K562 (cell line): ENCODE measurements around the gene ZNF473. TPM values are rescaled to one million over a fixed set of nuclear protein-coding genes. Genes with fewer than 3 reads are reported as not detected.
A peak's percentile ranks its signal among the peaks of the same experiment; 100 is the strongest.

Experiments used
- ADNP ChIP-seq: fragments of 200-800 bp; sonication (Bioruptor generic); IDR thresholded peaks from 2 replicates; pipeline ENCODE4 v1.6.1; 2016; ENCODE audit warnings: missing genetic modification characterization, missing compliant biosample characterization
- CREM ChIP-seq: IDR thresholded peaks from 2 replicates; pipeline ENCODE4 v1.6.1; 2014; ENCODE audit warnings: antibody characterized with exemption, low read depth
- ETV5 ChIP-seq: sonication (generic); formaldehyde crosslinking; IDR thresholded peaks from 2 replicates; pipeline ENCODE4 v1.4.0; 2020; ENCODE audit warnings: low read depth, mild to moderate bottlenecking, missing genetic modification reagents
- FOXA3 ChIP-seq, 2 experiments: fragments of 450-650 bp in 1 of 2; sonication (generic) in 1 of 2; formaldehyde crosslinking; IDR thresholded peaks in 1 of 2; conservative IDR thresholded peaks in 1 of 2; 2 replicates each; pipeline versions ENCODE4 v1.4.0 to v1.8.0; 2020 to 2022; ENCODE audit warnings: mild to moderate bottlenecking in 2 of 2, missing genetic modification reagents in 1 of 2
- GTF2F1 ChIP-seq: IDR thresholded peaks from 2 replicates; pipeline ENCODE4 v1.6.1; 2011; ENCODE audit warnings: low read depth, low read length, improper control_type of control experiment
- KAT8 ChIP-seq: fragments of 450-650 bp; IDR thresholded peaks from 2 replicates; pipeline ENCODE4 v1.6.1; 2016; ENCODE audit warnings: low read depth, mild to moderate bottlenecking
- KDM1A ChIP-seq, 2 experiments: fragments of 450-650 bp; IDR thresholded peaks; 2 replicates each; pipeline ENCODE4 v1.6.1; 2016; ENCODE audit warnings: mild to moderate bottlenecking in 2 of 2
- KDM4B ChIP-seq, 2 experiments: fragments of 450-650 bp in 1 of 2; sonication (generic) in 1 of 2; IDR thresholded peaks; 2 replicates each; pipeline ENCODE4 v1.6.1; 2016 to 2017; ENCODE audit warnings: borderline replicate concordance in 2 of 2, antibody characterized with exemption in 1 of 2, low read depth in 1 of 2, mild to moderate bottlenecking in 1 of 2
- NEUROD1 ChIP-seq: fragments of 150-350 bp; IDR thresholded peaks from 2 replicates; pipeline ENCODE4 v1.6.1; 2014; ENCODE audit warnings: borderline replicate concordance, low read length, low read depth; ENCODE audit not compliant: partially characterized antibody
- OTX1 ChIP-seq: fragments of 450-650 bp; formaldehyde crosslinking; IDR thresholded peaks from 2 replicates; pipeline ENCODE4 v1.4.0; 2022; ENCODE audit warnings: mild to moderate bottlenecking
- RBM25 ChIP-seq: fragments of 200-400 bp; formaldehyde crosslinking; IDR thresholded peaks from 2 replicates; pipeline ENCODE4 v1.6.1; 2018; ENCODE audit warnings: low read length, low read depth, moderate library complexity; ENCODE audit not compliant: severe bottlenecking
- THRAP3 ChIP-seq: fragments of 450-650 bp; IDR thresholded peaks from 2 replicates; pipeline ENCODE4 v1.6.1; 2016; ENCODE audit warnings: mild to moderate bottlenecking, inconsistent platforms, borderline replicate concordance
- XRCC5 ChIP-seq: fragments of 200-400 bp; formaldehyde crosslinking; IDR thresholded peaks from 2 replicates; pipeline ENCODE4 v1.6.1; 2017; ENCODE audit warnings: low read depth, mild to moderate bottlenecking, low read length
- ZBTB1 ChIP-seq: sonication (generic); formaldehyde crosslinking; IDR thresholded peaks from 2 replicates; pipeline ENCODE4 v1.8.1; 2023; ENCODE audit warnings: missing genetic modification reagents, low read depth, mild to moderate bottlenecking, borderline replicate concordance
- ZNF311 ChIP-seq: fragments of 250-450 bp; sonication (Bioruptor Pico); IDR thresholded peaks from 2 replicates; pipeline ENCODE4 v1.4.0; 2020; ENCODE audit warnings: mild to moderate bottlenecking, moderate library complexity
- ZNF75A ChIP-seq: fragments of 450-650 bp; formaldehyde crosslinking; IDR thresholded peaks from 2 replicates; pipeline ENCODE4 v1.4.0; 2020; ENCODE audit warnings: mild to moderate bottlenecking
- polyA plus RNA-seq, 8 experiments: library from polyadenylated mRNA; depleted of rRNA in 4 of 8; stranded (reverse) in 5 of 8; unstranded in 3 of 8; fragments of >200 nt; fragmentation: Nextera tagmentation in 2 of 8; fragmentation: Illumina TruSeq in 1 of 8; extraction: Ambion mirVana in 2 of 8; extraction: Trizol in 1 of 8; gene quantifications; 2 replicates each; pipeline versions ENCODE4 v1.2.1 to v1.2.3, GENCODE V29; 2011 to 2014; ENCODE audit warnings: inconsistent platforms in 1 of 8, missing spikeins in 1 of 8
- total RNA-seq, 7 experiments: library from RNA; depleted of rRNA in 6 of 7; stranded (reverse); fragments of >200 nt in 6 of 7; fragmentation: Illumina TruSeq in 2 of 7; extraction: Trizol in 2 of 7; gene quantifications; 2 replicates each; pipeline versions ENCODE4 v1.2.1 to v1.2.3, GENCODE V29; 2011 to 2021; ENCODE audit warnings: low replicate concordance in 1 of 7
- TF ChIP-seq, protein P1 (sequence below): sonication (generic); formaldehyde crosslinking; IDR thresholded peaks from 2 replicates; pipeline ENCODE4 v1.8.0; 2022; ENCODE audit warnings: missing genetic modification reagents, mild to moderate bottlenecking, moderate library complexity, borderline replicate concordance
- TF ChIP-seq, protein P2 (sequence below), 2 experiments: fragments of 450-650 bp; formaldehyde crosslinking in 1 of 2; IDR thresholded peaks; 2 replicates each; pipeline versions ENCODE4 v1.4.0 to v1.6.1; 2014 to 2020; ENCODE audit warnings: mild to moderate bottlenecking in 2 of 2, borderline replicate concordance in 1 of 2, low read depth in 1 of 2

Gene ZNF473
- total and polyA plus RNA-seq, 9 of the 15 experiments (the other 6 are each of a cell fraction or from before 2014, with no cell fraction given) = 8.2 to 34.0 (median 28.5) TPM

DNA sequence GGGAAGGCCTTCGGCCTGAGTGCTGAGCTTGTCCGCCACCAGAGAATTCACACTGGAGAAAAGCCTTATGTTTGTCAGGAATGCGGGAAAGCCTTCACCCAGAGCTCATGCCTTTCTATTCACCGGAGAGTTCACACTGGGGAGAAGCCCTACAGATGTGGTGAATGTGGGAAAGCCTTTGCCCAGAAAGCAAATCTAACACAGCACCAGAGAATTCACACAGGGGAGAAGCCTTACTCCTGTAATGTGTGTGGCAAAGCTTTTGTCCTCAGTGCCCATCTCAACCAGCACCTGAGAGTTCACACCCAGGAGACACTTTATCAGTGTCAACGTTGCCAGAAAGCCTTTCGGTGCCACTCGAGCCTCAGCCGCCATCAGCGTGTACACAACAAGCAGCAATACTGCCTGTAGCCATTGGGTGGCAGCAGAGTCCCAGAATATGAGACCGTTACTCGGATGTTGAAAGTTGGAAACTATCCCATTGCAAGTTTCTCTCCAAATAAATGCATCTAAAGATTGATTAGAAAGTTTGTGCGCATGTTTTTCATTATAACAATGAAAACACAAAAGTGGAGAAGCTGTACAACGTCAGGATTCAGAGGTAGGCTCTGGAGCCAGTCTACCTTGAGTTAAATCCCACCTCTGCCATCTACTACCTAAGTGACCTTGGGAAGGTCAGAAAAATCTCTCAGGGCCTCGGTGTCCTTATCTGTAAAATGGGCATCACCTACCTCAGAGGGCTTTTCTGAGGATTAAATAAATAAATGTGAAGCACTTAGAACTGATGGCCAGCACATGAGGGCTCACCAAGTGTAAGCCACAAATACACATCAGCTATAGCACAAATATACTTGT, 21.1 kb downstream of the ZNF473 start (continued):
- TF ChIP-seq, protein P1, sequence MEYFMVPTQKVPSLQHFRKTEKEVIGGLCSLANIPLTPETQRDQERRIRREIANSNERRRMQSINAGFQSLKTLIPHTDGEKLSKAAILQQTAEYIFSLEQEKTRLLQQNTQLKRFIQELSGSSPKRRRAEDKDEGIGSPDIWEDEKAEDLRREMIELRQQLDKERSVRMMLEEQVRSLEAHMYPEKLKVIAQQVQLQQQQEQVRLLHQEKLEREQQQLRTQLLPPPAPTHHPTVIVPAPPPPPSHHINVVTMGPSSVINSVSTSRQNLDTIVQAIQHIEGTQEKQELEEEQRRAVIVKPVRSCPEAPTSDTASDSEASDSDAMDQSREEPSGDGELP (CRISPR knock-in tag) = no peak; the same call in 1 of the 2 replicates
- TF ChIP-seq FOXA3 (CRISPR knock-in tag; conservative IDR thresholded peaks at IDR 0.05 in 1 of 2, IDR thresholded peaks at IDR 0.05 in 1 of 2) = peak in 1 of 2 experiments; percentile 62; a peak in 1 of 4 replicates
- no peak for TF ChIP-seq KDM4B (IDR thresholded peaks at IDR 0.05; ENCODE audit: borderline replicate concordance in 2 of 2, low read depth in 1 of 2)
- TF ChIP-seq OTX1 (CRISPR knock-in tag) = no peak
- no peak for TF ChIP-seq ZNF311 (CRISPR knock-in tag)
- TF ChIP-seq KAT8 = no peak
- peak; percentile 72 for TF ChIP-seq RBM25
- TF ChIP-seq ZNF75A = peak; percentile 92
- TF ChIP-seq XRCC5 = 0 out of 2 replicates have a peak, but pooled peaks have one; percentile 36
- TF ChIP-seq, protein P2, sequence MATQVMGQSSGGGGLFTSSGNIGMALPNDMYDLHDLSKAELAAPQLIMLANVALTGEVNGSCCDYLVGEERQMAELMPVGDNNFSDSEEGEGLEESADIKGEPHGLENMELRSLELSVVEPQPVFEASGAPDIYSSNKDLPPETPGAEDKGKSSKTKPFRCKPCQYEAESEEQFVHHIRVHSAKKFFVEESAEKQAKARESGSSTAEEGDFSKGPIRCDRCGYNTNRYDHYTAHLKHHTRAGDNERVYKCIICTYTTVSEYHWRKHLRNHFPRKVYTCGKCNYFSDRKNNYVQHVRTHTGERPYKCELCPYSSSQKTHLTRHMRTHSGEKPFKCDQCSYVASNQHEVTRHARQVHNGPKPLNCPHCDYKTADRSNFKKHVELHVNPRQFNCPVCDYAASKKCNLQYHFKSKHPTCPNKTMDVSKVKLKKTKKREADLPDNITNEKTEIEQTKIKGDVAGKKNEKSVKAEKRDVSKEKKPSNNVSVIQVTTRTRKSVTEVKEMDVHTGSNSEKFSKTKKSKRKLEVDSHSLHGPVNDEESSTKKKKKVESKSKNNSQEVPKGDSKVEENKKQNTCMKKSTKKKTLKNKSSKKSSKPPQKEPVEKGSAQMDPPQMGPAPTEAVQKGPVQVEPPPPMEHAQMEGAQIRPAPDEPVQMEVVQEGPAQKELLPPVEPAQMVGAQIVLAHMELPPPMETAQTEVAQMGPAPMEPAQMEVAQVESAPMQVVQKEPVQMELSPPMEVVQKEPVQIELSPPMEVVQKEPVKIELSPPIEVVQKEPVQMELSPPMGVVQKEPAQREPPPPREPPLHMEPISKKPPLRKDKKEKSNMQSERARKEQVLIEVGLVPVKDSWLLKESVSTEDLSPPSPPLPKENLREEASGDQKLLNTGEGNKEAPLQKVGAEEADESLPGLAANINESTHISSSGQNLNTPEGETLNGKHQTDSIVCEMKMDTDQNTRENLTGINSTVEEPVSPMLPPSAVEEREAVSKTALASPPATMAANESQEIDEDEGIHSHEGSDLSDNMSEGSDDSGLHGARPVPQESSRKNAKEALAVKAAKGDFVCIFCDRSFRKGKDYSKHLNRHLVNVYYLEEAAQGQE (IDR thresholded peaks at IDR 0.05; ENCODE audit: borderline replicate concordance) = peak; percentile 87
- TF ChIP-seq, protein P2 (CRISPR knock-in tag; IDR thresholded peaks at IDR 0.05; ENCODE audit: low read depth) = no peak
- no peak for TF ChIP-seq NEUROD1
- no peak for TF ChIP-seq ZBTB1 (CRISPR knock-in tag)
- 0 out of 2 replicates have a peak, but pooled peaks have one; percentile 34 for TF ChIP-seq ADNP
- TF ChIP-seq KDM1A (IDR thresholded peaks at IDR 0.05) = 0 out of 4 replicates have a peak, but pooled peaks of 1 of the 2 experiments have one; percentile 14
- 0 out of 2 replicates have a peak, but pooled peaks have one; percentile 42 for TF ChIP-seq THRAP3
- 0 out of 2 replicates have a peak, but pooled peaks have one; percentile 25 for TF ChIP-seq CREM
- TF ChIP-seq GTF2F1 = 0 out of 2 replicates have a peak, but pooled peaks have one; percentile 33
- TF ChIP-seq ETV5 (CRISPR knock-in tag) = no peak
